Natural killer cell (primary cell): ENCODE data around the gene TMEM120B. TPM values are rescaled to one million over a fixed set of nuclear protein-coding genes. Genes with fewer than 3 reads are reported as not detected.
A peak's percentile ranks its signal among the peaks of the same experiment; 100 is the strongest.

ENCODE experiments used
- ATAC-seq, 3 donors: fragments of 150-1000 bp in 2 of 3; fragments of 200-7000 bp in 1 of 3; cut with Tn5 transposase; 1 replicate in 1 of 3; 2 replicates in 2 of 3; pipeline ENCODE4 v1.10.0; 2021; ENCODE audit warnings: mild to moderate bottlenecking in 2 of 3, moderate library complexity in 2 of 3
- DNase-seq, 2 donors: peaks; one replicate each; pipeline versions ENCODE4 v3.0.0 to v3.0.0-alpha.2; 2013 to 2021; ENCODE audit warnings: mixed read lengths in 1 of 2
- H3K27ac ChIP-seq: one replicate; pipeline ENCODE4 v1.5.1; 2013; ENCODE audit warnings: mild to moderate bottlenecking, low read length
- H3K27me3 ChIP-seq: one replicate; pipeline ENCODE4 v1.6.1; 2013; ENCODE audit warnings: low read length; ENCODE audit not compliant: control insufficient read depth, insufficient read depth
- H3K36me3 ChIP-seq: one replicate; pipeline ENCODE4 v1.6.1; 2013; ENCODE audit warnings: low read length; ENCODE audit not compliant: control insufficient read depth, insufficient read depth
- H3K4me1 ChIP-seq: one replicate; pipeline ENCODE4 v1.6.1; 2013; ENCODE audit warnings: low read length; ENCODE audit not compliant: control insufficient read depth, insufficient read depth
- H3K4me3 ChIP-seq: one replicate; pipeline ENCODE4 v1.5.1; 2013; ENCODE audit warnings: low read length
- H3K9me3 ChIP-seq: one replicate; pipeline ENCODE4 v1.6.1; 2013; ENCODE audit warnings: low read length; ENCODE audit not compliant: control insufficient read depth, insufficient read depth
- H3K27ac Mint-ChIP-seq, 2 donors: one replicate each; pipeline ENCODE4 v1.8.0; 2022; ENCODE audit warnings: mild to moderate bottlenecking in 2 of 2, mixed read lengths in 2 of 2, moderate library complexity in 1 of 2
- H3K27me3 Mint-ChIP-seq, 2 donors: one replicate each; pipeline ENCODE4 v1.8.0; 2022; ENCODE audit warnings: low read depth in 2 of 2, mixed read lengths in 2 of 2
- H3K36me3 Mint-ChIP-seq: one replicate; pipeline ENCODE4 v1.8.0; 2022; ENCODE audit warnings: mixed read lengths
- H3K4me1 Mint-ChIP-seq, 2 donors: one replicate each; pipeline ENCODE4 v1.8.0; 2022; ENCODE audit warnings: mixed read lengths in 2 of 2
- H3K4me3 Mint-ChIP-seq: one replicate; pipeline ENCODE4 v1.8.0; 2022; ENCODE audit warnings: mild to moderate bottlenecking, moderate library complexity, mixed read lengths
- H3K9me3 Mint-ChIP-seq, 2 donors: one replicate each; pipeline ENCODE4 v1.8.0; 2022; ENCODE audit warnings: mixed read lengths in 2 of 2
- CTCF ChIP-seq: fragments of 200-600 bp; IDR thresholded peaks from one replicate; pipeline ENCODE4 v1.8.0; 2022; ENCODE audit warnings: antibody characterized with exemption
- WGBS: methylation state at CpG from one replicate; pipeline ENCODE4 v1.1.7; 2013; ENCODE audit warnings: missing lambda C conversion rate; ENCODE audit not compliant: insufficient coverage; 5-methylcytosine and 5-hydroxymethylcytosine counted together
- intact Hi-C: fragments of 100-400 bp; cut with micrococcal nuclease; formaldehyde crosslinking; loops from one replicate; pipeline ENCODE4 v1.14.2; 2022
- total RNA-seq, 4 donors: library from RNA; stranded (reverse); fragments of 120-200 nt in 1 of 4; gene quantifications; one replicate each; pipeline versions ENCODE4 v1.2.3 to v1.2.4, GENCODE V29; 2013 to 2022

TMEM120B gene
- total RNA-seq, 3 donors from 2014 or later (not counting 1 experiment from before 2014, with no cell fraction given), result 6.3 to 8.4 (median 7.9) TPM

- H3K36me3 Mint-ChIP-seq, result no peaks in the 10 kb centered on the region
- no peaks in the 10 kb centered on the region for H3K9me3 Mint-ChIP-seq
- H3K27ac Mint-ChIP-seq, result peak overlapping the region; percentile 59 to 87
- TF ChIP-seq CTCF, result no peak
- Histone ChIP-seq H3K27ac (no peak overlapping the region), H3K4me3 (no peak overlapping the region), H3K36me3 (peaks cover 22% of the 10 kb centered on the region), H3K27me3 (no peaks in the 10 kb centered on the region), H3K9me3 (no peaks in the 10 kb centered on the region), H3K4me1 (peaks cover 57% of the 10 kb centered on the region)
- intact Hi-C loops, result no loop called here
- H3K4me1 Mint-ChIP-seq, result peaks cover 51 to 57% of the 10 kb centered on the region in 2 donors
- peak overlapping the region; percentile 17 for H3K4me3 Mint-ChIP-seq
- DNase-seq, result no peak
- 89% methylated on average over 37 of the region's 39 CpGs for WGBS
- no peak for ATAC-seq
- no peaks in the 10 kb centered on the region for H3K27me3 Mint-ChIP-seq
These were observed 84.6 kb downstream of the TMEM120B start for GRCh38 chr12:121796855-121797751.

GRCh38 chr12:121797937-121798786 is 85.6 kb downstream of the TMEM120B start:
- no peaks in the 10 kb centered on the region for H3K9me3 ChIP-seq
- Mint-ChIP-seq H3K4me1 (peaks cover 55 to 62% of the 10 kb centered on the region in 2 donors), H3K9me3 (no peaks in the 10 kb centered on the region), H3K4me3 (peak overlapping the region; percentile 85), H3K27me3 (no peaks in the 10 kb centered on the region), H3K27ac (peak overlapping the region; percentile 87), H3K36me3 (no peaks in the 10 kb centered on the region)
- TF ChIP-seq CTCF, result no peak
- H3K4me1 ChIP-seq, result peaks cover 51% of the 10 kb centered on the region
- DNase-seq, result no peak
- 74% methylated on average over 19 of the region's 19 CpGs for WGBS
- H3K36me3 ChIP-seq, result peaks cover 22% of the 10 kb centered on the region
- H3K27me3 ChIP-seq, result no peaks in the 10 kb centered on the region
- no peak for ATAC-seq
- H3K4me3 ChIP-seq, result no peak overlapping the region
- no peak overlapping the region for H3K27ac ChIP-seq
- intact Hi-C loops, result no loop called here

GRCh38 chr12:121798787-121799155 is 86.2 kb downstream of the TMEM120B start:
- 89% methylated on average over 10 of the region's 10 CpGs for WGBS
- Histone ChIP-seq H3K4me1 (peaks cover 49% of the 10 kb centered on the region), H3K4me3 (no peak overlapping the region), H3K9me3 (no peaks in the 10 kb centered on the region), H3K27me3 (no peaks in the 10 kb centered on the region), H3K27ac (peak overlapping the region; percentile 93), H3K36me3 (peaks cover 22% of the 10 kb centered on the region)
- H3K4me1 Mint-ChIP-seq, result peaks cover 57 to 64% of the 10 kb centered on the region in 2 donors
- peak overlapping the region; percentile 85 for H3K4me3 Mint-ChIP-seq
- H3K27ac Mint-ChIP-seq, result peak overlapping the region; percentile 87
- ATAC-seq (no peak), DNase-seq (no peak)
- H3K9me3 Mint-ChIP-seq, result no peaks in the 10 kb centered on the region
- H3K36me3 Mint-ChIP-seq, result no peaks in the 10 kb centered on the region
- no peaks in the 10 kb centered on the region for H3K27me3 Mint-ChIP-seq
- TF ChIP-seq CTCF, result no peak
- intact Hi-C loops, result no loop called here
